ENCODE data around the gene C21orf91. TPM values are rescaled to one million over a fixed set of nuclear protein-coding genes. Genes with fewer than 3 reads are reported as not detected.

The C21orf91 gene
- total RNA-seq, 1 experiment from 2014 or later = 49.2 TPM

GRCh38 chr21:17797967-17798366 lies 21.2 kb downstream of the C21orf91 start:
- Histone ChIP-seq H3K9ac (ENCODE audit: extremely low read depth, insufficient read length, low read length) (no peak overlapping the region), H3K79me2 (ENCODE audit: insufficient read depth, low read length) (no peaks in the 10 kb centered on the region), H3K4me2 (ENCODE audit: insufficient read depth, insufficient read length, low read length) (no peak overlapping the region), H3T11ph (ENCODE audit: low read length) (no peak overlapping the region), H3K79me1 (ENCODE audit: insufficient read depth, low read depth, low read length, poor library complexity, severe bottlenecking) (no peaks in the 10 kb centered on the region), H3K4me1 (ENCODE audit: insufficient read depth, low read length) (no peaks in the 10 kb centered on the region), H3K56ac (ENCODE audit: insufficient read length, low read depth, low read length) (no peak overlapping the region), H3K27ac (ENCODE audit: insufficient read length, low read depth, low read length) (no peak overlapping the region), H3K14ac (ENCODE audit: insufficient read depth, low read length) (no peak overlapping the region), H4K5ac (ENCODE audit: insufficient read length, low read depth, low read length) (no peak overlapping the region), H3K23me2 (ENCODE audit: insufficient read length, low read depth, low read length, poor library complexity, severe bottlenecking) (no peaks in the 10 kb centered on the region), H2BK20ac (ENCODE audit: low read depth, low read length, poor library complexity, severe bottlenecking) (no peak overlapping the region), H4K8ac (replicated peaks; ENCODE audit: insufficient read length, low read depth, low read length) (no peak overlapping the region), H4K91ac (ENCODE audit: insufficient read length, low read depth, low read length) (no peak overlapping the region), H3K27me3 (ENCODE audit: insufficient read depth, low read length) (no peaks in the 10 kb centered on the region), H3K18ac (ENCODE audit: insufficient read length, low read depth, low read length) (no peak overlapping the region), H2AK5ac (ENCODE audit: insufficient read length, low read length) (no peak overlapping the region), H3K4ac (ENCODE audit: low read depth, low read length) (no peak overlapping the region), H4K20me1 (ENCODE audit: control insufficient read depth, insufficient read depth, insufficient read length) (no peaks in the 10 kb centered on the region), H3K23ac (ENCODE audit: insufficient read length, low read depth, low read length) (no peak overlapping the region), H2BK15ac (ENCODE audit: low read depth, low read length) (no peak overlapping the region), H2BK5ac (ENCODE audit: insufficient read length, low read length) (no peak overlapping the region), H2BK120ac (ENCODE audit: low read depth, low read length, poor library complexity, severe bottlenecking) (no peak overlapping the region), H3K9me3 (ENCODE audit: control insufficient read depth, low read depth, low read length) (no peaks in the 10 kb centered on the region), H2BK12ac (ENCODE audit: insufficient read length, low read depth, low read length) (no peak overlapping the region), H2AFZ (ENCODE audit: low read length) (no peak overlapping the region)
- TF ChIP-seq CTCF (conservative IDR thresholded peaks at IDR 0.05) = no peak
- Mint-ChIP-seq H3K27ac (no peak overlapping the region), H3K27me3 (ENCODE audit: low read depth) (no peaks in the 10 kb centered on the region), H3K9me3 (peaks cover 3 to 6% of the 10 kb centered on the region in 2 experiments; a peak in 2 of 5 replicates), H3K4me3 (no peak overlapping the region), H3K36me3 (ENCODE audit: insufficient read depth in 1 of 3, low read depth in 3 of 3) (peaks cover 18 to 55% (median 48%) of the 10 kb centered on the region in 3 experiments), H3K4me1 (peaks cover 0 to 4% of the 10 kb centered on the region in 2 experiments; a peak in 3 of 4 replicates)
- WGBS (ENCODE audit: extremely low coverage, insufficient read length, low lambda C conversion rate) = no CpG with 5 or more reads among the region's 2 CpGs
- no peak for DNase-seq

All from H9 (cell line).